Sigmoid colon (tissue), 4 donors: ENCODE results near the gene CLDN19.

Experiments
- POLR2A ChIP-seq, 2 donors: fragments of 450-650 bp; IDR thresholded peaks; one replicate each; pipeline ENCODE4 v1.6.1; 2016; ENCODE audit warnings: antibody characterized with exemption in 2 of 2, mild to moderate bottlenecking in 2 of 2, moderate library complexity in 2 of 2
- POLR2AphosphoS5 ChIP-seq, 4 donors: sonication (generic); formaldehyde crosslinking; IDR thresholded peaks; one replicate each; pipeline ENCODE4 v1.6.1; 2017; ENCODE audit warnings: antibody characterized with exemption in 4 of 4
- TF ChIP-seq, protein P1 (sequence below), 4 experiments: fragments of 450-650 bp in 3 of 4; fragments of 200-600 bp in 1 of 4; IDR thresholded peaks; one replicate each; pipeline ENCODE4 v1.5.1; 2016 to 2019; ENCODE audit warnings: antibody characterized with exemption in 4 of 4, mild to moderate bottlenecking in 3 of 4, moderate library complexity in 2 of 4

DNA sequence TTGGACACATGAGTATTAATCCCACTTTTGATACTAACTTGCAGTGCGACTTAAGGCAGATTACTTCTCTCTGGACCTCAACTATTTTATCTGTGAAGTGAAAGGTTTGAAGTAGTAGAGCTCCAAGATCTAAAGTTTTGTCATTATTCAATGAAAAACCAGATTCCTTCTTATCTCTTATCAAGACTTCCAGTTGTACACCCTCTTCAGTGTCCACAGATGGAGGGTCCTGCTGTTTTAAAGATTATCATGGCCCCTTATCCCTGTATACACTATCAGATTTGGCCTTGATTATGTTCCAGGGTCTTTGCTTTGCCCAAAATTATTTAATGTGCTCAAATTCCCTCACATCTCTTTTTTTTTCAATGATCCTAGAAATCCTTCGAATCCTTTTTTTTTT is 28.1 kb upstream of the CLDN19 start:
- TF ChIP-seq, protein P1, sequence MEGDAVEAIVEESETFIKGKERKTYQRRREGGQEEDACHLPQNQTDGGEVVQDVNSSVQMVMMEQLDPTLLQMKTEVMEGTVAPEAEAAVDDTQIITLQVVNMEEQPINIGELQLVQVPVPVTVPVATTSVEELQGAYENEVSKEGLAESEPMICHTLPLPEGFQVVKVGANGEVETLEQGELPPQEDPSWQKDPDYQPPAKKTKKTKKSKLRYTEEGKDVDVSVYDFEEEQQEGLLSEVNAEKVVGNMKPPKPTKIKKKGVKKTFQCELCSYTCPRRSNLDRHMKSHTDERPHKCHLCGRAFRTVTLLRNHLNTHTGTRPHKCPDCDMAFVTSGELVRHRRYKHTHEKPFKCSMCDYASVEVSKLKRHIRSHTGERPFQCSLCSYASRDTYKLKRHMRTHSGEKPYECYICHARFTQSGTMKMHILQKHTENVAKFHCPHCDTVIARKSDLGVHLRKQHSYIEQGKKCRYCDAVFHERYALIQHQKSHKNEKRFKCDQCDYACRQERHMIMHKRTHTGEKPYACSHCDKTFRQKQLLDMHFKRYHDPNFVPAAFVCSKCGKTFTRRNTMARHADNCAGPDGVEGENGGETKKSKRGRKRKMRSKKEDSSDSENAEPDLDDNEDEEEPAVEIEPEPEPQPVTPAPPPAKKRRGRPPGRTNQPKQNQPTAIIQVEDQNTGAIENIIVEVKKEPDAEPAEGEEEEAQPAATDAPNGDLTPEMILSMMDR (IDR thresholded peaks at IDR 0.05): no peak
- no peak for TF ChIP-seq POLR2AphosphoS5 (IDR thresholded peaks at IDR 0.05)
- no peak for TF ChIP-seq POLR2A (IDR thresholded peaks at IDR 0.05)
